ENCODE data around the gene PCDHB14.
"Not testable (repeated sequence)": the region's sequence is repeated elsewhere in the genome, so short reads cannot be mapped to it uniquely, and the experiment has no call there.

PCDHB14 gene

DNA sequence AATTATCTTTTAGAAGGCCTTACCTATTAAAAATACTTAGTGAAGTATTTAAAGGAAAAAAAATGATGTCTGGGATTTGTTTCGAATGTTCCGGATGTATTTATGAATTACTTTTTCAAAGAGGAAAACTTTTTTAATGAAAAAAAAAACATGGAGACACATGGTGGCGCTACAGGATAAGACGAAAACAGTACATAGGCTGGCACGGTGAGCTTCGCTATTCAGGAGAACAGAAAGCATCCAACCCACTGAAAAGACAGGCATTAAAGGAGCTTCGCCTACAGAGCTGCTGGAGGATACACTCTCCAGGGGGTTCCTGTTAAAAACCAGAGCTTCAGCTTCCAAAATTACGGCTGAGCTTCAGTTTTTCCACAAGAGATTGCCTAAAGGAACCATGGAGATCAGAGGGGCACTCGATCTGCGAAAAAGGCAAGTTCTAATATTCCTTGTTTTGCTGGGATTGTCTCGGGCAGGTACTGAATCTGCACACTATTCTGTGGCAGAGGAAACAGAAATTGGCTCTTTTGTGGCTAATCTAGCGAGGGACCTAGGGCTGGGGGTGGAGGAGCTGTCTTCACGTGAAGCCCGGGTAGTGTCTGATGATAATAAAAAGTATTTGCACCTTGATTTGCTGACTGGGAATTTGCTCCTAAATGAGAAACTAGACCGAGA is at the start of gene PCDHB14:
Gene PCDHB14 (plus strand): TSS at position 232 of the 672 bp plus-strand sequence. CDS start 163 bp downstream, at position 395.
- DNase-seq, result peak; percentile 31

DNA sequence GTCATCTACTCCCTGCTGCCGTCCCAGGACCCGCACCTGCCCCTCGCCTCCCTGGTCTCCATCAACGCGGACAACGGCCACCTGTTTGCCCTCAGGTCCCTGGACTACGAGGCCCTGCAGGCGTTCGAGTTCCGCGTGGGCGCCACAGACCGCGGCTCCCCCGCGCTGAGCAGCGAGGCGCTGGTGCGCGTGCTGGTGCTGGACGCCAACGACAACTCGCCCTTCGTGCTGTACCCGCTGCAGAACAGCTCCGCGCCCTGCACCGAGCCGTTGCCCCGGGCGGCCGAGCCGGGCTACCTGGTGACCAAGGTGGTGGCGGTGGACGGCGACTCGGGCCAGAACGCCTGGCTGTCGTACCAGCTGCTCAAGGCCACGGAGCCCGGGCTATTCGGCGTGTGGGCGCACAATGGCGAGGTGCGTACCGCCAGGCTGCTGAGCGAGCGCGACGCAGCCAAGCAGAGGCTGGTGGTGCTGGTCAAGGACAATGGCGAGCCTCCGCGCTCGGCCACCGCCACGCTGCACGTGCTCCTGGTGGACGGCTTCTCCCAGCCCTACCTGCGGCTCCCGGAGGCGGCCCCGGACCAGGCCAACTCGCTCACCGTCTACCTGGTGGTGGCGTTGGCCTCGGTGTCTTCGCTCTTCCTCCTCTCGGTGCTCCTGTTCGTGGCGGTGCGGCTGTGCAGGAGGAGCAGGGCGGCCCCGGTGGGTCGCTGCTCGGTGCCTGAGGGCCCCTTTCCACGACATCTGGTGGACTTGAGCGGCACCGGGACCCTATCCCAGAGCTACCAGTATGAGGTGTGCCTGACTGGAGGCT is 48.6 kb upstream of the PCDHB14 start:
- DNase-seq, result not testable (repeated sequence)

DNA sequence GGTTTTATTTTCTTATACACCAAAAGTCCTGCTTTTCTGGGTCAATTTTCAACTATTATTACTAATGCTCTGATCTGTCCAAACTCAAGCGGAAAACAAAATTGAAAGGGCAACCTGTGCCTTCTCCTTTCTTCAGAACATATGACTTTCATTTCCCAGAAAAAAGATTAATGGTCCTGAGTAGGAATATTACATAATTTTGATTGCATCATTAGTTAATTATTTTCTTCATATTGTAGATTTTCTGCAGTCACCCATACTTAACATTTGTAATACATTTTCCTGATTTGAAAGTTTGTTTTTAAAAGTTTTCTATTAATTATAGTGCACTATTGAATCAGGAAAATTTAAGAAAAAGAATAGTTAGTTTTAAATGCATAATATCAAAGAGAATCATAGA is 47.2 kb upstream of the PCDHB14 start:
- no peak for DNase-seq

DNA sequence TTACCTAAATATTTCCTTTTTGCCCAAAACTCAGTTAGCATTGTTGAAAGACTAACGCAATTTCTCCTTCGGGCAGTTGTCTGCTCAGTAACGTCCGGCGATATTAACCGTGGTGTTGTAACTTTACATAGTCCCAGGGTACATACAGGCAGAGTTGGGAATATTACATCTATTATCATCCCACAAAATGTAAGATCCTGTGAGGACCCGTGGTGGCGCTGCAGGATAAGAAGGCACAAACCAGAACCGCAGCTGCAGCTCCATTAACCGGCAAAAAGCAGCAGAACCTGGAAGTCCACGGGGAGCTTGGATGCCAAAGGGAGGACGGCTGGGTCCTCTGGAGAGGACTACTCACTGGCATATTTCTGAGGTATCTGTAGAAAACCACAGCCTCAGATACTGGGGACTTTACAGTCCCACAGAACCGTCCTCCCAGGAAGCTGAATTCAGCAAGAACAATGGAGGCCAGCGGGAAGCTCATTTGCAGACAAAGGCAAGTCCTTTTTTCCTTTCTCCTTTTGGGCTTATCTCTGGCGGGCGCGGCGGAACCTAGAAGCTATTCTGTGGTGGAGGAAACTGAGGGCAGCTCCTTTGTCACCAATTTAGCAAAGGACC is 45.5 kb upstream of the PCDHB14 start, which contains the start of gene PCDHB8:
Gene PCDHB8 (plus strand): TSS at position 214 of the 615 bp plus-strand sequence. CDS start 245 bp downstream, at position 459.
- DNase-seq, result peak; percentile 18

DNA sequence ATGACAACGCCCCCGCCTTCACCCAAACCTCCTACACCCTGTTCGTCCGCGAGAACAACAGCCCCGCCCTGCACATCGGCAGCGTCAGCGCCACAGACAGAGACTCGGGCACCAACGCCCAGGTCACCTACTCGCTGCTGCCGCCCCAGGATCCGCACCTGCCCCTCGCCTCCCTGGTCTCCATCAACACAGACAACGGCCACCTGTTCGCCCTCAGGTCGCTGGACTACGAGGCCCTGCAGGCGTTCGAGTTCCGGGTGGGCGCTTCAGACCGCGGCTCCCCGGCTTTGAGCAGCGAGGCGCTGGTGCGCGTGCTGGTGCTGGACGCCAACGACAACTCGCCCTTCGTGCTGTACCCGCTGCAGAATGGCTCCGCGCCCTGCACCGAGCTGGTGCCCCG is 43.8 kb upstream of the PCDHB14 start:
- not testable (repeated sequence) for DNase-seq

DNA sequence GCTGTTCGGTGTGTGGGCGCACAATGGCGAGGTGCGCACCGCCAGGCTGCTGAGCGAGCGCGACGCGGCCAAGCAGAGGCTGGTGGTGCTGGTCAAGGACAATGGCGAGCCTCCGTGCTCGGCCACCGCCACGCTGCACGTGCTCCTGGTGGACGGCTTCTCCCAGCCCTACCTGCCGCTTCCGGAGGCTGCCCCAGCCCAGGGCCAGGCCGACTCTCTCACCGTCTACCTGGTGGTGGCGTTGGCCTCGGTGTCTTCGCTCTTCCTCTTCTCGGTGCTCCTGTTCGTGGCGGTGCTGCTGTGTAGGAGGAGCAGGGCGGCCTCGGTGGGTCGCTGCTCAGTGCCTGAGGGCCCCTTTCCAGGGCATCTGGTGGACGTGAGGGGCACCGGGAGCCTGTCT is 43.3 kb upstream of the PCDHB14 start:
- DNase-seq, result not testable (repeated sequence)

DNA sequence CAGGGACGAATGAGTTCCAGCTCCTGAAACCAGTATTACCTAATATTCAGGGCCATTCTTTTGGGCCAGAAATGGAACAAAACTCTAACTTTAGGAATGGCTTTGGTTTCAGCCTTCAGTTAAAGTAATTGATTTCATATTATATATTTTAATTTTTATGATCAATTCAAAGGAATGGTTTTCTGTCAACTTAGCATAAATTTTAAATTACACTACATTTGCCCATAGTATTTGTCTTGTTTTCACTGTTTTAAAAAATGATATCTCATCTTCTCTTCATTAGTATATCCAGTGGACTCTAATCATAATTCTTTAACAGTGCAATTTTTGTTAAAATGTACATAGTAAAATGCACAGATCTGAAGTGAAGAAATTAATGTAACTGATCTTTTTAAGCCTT is 42.8 kb upstream of the PCDHB14 start:
- no peak for DNase-seq

DNA sequence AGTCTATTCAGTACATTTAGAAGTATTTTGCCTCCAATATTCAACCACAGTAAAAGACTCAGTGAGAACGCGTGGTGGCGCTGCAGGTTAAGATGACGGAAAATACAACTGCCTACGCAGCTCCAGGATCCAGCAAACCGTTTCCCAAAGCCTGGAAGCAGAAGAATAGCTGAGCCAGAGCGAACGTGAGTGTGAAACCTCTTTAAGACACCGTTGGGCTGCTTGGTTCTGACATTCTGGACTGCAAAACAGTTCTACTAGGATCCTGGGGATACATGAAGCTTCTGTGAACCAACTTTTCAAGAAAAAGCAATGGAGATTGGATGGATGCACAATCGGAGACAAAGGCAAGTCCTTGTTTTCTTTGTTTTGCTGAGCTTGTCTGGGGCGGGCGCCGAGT is 40.9 kb upstream of the PCDHB14 start, which contains the start of gene PCDHB16:
Gene PCDHB16 (plus strand): TSS at position 140 of the 400 bp plus-strand sequence. CDS start 173 bp downstream, at position 313.
- peak; percentile 54 for DNase-seq

DNA sequence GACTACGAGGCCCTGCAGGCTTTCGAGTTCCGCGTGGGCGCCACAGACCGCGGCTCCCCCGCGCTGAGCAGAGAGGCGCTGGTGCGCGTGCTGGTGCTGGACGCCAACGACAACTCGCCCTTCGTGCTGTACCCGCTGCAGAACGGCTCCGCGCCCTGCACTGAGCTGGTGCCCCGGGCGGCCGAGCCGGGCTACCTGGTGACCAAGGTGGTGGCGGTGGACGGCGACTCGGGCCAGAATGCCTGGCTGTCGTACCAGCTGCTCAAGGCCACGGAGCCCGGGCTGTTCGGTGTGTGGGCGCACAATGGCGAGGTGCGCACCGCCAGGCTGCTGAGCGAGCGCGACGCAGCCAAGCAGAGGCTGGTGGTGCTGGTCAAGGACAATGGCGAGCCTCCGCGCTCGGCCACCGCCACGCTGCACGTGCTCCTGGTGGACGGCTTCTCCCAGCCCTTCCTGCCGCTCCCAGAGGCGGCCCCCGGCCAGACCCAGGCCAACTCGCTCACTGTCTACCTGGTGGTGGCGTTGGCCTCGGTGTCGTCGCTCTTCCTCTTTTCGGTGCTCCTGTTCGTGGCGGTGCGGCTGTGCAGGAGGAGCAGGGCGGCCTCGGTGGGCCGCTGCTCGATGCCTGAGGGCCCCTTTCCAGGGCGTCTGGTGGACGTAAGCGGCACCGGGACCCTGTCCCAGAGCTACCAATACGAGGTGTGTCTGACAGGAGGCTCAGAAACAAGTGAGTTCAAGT is 38.9 kb upstream of the PCDHB14 start:
- DNase-seq, result not testable (repeated sequence)

DNA sequence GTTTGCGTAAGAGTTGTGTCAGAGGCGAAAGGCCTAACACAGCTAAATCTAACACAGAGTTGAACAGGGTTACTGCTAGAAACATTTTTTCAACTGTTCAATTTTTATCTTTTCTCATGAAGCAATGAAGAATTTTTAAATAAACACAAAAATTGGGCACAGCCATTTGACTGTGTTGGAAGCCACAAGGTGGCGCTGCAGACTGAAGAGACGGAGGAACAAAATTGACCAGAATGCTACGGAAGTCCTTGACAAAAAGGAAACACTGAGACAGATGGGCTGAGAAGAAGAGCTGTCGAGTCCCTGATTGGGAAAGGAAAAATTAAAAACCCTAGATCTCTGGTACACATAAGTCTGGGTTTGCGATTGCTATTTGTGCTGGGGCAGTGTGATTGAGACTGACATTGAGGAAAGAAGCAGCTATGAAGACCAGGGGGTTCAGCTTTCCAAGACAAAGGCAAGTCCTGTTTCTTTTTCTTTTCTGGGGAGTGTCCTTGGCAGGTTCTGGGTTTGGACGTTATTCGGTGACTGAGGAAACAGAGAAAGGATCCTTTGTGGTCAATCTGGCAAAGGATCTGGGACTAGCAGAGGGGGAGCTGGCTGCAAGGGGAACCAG is 36.1 kb upstream of the PCDHB14 start, which contains the start of gene PCDHB9:
Gene PCDHB9 (plus strand): TSS at position 265 of the 616 bp plus-strand sequence. CDS start 158 bp downstream, at position 423.
- DNase-seq, result peak; percentile 15

DNA sequence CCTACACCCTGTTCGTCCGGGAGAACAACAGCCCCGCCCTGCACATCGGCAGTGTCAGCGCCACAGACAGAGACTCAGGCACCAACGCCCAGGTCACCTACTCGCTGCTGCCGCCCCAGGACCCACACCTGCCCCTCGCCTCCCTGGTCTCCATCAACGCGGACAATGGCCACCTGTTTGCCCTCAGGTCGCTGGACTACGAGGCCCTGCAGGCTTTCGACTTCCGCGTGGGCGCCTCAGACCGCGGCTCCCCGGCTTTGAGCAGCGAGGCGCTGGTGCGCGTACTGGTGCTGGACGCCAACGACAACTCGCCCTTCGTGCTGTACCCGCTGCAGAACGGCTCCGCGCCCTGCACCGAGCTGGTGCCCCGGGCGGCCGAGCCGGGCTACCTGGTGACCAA is 34.5 kb upstream of the PCDHB14 start:
- DNase-seq, result not testable (repeated sequence)

DNA sequence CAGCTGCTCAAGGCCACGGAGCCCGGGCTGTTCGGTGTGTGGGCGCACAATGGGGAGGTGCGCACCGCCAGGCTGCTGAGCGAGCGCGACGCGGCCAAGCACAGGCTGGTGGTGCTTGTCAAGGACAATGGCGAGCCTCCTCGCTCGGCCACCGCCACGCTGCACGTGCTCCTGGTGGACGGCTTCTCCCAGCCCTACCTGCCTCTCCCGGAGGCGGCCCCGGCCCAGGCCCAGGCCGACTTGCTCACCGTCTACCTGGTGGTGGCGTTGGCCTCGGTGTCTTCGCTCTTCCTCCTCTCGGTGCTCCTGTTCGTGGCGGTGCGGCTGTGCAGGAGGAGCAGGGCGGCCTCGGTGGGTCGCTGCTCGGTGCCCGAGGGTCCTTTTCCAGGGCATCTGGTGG is 34.0 kb upstream of the PCDHB14 start:
- not testable (repeated sequence) for DNase-seq

DNA sequence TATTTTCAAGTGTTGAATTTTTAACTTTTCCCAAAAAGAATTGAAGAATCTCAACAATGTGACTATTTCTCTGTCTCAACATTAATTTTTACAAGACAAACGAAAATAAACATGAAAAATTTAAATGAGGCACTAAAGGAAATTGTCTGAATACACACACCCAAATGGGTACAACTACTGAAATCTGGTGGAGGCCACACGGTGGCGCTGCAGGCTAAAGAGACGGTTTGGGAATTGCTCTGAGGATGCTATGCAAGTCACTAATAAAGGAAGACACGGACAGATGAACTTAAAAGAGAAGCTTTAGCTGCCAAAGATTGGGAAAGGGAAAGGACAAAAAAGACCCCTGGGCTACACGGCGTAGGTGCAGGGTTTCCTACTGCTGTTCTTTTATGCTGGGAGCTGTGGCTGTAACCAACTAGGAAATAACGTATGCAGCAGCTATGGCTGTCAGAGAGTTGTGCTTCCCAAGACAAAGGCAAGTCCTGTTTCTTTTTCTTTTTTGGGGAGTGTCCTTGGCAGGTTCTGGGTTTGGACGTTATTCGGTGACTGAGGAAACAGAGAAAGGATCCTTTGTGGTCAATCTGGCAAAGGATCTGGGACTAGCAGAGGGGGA is 30.9 kb upstream of the PCDHB14 start, which contains the start of gene PCDHB10:
Gene PCDHB10 (plus strand): TSS at position 244 of the 616 bp plus-strand sequence. CDS start 200 bp downstream, at position 444.
- DNase-seq, result no peak

DNA sequence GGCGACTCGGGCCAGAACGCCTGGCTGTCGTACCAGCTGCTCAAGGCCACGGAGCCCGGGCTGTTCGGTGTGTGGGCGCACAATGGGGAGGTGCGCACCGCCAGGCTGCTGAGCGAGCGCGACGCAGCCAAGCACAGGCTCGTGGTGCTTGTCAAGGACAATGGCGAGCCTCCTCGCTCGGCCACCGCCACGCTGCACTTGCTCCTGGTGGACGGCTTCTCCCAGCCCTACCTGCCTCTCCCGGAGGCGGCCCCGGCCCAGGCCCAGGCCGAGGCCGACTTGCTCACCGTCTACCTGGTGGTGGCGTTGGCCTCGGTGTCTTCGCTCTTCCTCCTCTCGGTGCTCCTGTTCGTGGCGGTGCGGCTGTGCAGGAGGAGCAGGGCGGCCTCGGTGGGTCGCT is 28.8 kb upstream of the PCDHB14 start:
- DNase-seq, result not testable (repeated sequence)

DNA sequence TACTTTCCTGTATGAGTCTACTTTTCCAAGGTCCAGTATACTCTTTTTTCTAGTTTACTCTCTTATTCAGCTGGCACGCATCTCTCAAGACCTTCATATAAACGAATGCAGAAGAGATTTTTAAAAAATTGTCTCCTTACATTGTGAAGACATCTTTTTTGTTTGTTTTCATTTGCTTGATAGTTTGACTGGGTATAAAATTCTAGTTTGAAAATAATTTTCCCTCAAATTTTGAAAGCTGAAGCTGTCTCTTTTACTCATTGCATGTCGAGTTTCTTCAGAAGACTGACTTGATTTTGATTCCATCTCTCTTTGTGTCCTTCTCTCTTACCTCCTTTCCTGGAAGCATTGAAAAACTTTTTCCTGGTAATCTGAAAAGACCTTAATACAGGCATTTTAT is 26.8 kb upstream of the PCDHB14 start:
- no peak for DNase-seq

DNA sequence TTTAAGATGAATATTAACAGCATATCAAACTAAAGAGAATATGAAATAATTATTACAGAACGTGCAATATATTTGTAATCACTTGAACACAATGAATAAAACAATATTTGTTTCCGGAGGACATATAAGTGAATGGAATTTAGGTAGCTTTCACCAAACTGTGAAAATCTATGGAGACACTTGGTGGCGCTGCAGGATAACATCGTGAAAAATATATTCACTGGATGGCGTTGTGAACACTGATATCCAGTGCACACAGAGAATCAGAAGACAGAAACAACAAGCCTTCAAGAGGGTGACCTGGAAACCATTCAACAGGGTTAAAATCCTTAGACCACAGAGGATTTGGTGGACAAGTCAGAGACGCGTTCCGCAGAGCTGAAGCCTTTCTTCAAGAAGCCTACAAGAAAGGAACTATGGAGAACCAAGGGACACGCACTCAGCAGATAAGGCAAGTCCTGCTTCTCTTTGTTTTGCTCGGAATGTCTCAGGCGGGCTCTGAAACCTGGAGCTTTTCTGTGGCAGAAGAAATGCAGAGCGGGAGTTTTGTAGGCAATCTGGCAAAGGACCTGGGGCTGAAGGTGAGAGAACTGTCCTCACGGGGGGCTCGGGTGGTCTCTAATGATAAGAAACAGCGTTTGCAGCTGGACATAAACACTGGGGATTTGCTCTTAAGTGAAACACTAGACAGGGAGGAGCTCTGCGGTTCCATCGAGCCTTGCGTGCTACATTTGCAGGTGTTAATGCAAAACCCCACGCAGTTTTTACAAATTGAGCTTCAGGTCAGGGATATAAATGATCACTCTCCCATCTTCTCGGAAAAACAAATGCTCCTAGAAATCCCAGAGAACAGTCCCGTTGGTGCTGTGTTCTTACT is 23.5 kb upstream of the PCDHB14 start, which contains the start of gene PCDHB11:
Gene PCDHB11 (plus strand): TSS at position 269 of the 877 bp plus-strand sequence. CDS start 148 bp downstream, at position 417.
- DNase-seq, result peak; percentile 31

DNA sequence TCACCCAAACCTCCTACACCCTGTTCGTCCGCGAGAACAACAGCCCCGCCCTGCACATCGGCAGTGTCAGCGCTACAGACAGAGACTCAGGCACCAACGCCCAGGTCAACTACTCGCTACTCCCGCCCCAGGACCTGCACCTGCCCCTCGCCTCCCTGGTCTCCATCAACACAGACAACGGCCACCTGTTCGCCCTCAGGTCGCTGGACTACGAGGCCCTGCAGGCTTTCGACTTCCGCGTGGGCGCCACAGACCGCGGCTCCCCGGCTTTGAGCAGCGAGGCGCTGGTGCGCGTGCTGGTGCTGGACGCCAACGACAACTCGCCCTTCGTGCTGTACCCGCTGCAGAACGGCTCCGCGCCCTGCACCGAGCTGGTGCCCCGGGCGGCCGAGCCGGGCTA is 22.0 kb upstream of the PCDHB14 start:
- not testable (repeated sequence) for DNase-seq

DNA sequence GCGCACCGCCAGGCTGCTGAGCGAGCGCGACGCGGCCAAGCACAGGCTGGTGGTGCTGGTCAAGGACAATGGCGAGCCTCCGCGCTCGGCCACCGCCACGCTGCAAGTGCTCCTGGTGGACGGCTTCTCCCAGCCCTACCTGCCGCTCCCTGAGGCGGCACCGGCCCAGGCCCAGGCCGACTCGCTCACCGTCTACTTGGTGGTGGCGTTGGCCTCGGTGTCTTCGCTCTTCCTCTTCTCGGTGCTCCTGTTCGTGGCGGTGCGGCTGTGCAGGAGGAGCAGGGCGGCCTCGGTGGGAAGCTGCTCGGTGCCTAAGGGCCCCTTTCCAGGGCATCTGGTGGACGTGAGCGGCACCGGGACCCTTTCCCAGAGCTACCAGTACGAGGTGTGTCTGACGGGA is 21.5 kb upstream of the PCDHB14 start:
- DNase-seq, result not testable (repeated sequence)

DNA sequence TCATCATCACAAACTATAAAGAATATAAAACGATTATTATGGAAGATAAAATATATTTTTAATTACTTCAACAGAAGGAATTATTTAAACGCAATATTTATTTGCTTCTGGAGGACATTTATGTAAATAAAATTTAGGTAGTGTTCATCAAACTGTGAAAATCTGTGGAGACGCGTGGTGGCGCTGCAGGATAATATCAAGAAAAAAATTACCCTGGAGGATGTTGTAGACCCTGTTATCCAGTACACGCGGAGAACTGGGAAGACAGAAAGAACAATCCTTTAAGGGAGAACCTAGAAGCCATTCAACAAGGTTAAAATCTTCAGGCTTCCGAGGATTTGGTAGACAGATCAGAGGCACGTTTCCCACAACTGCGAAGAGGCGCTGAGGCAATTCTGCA is 14.7 kb upstream of the PCDHB14 start, which contains the start of gene PCDHB12:
Gene PCDHB12 (plus strand): TSS at position 242 of the 400 bp plus-strand sequence. CDS start 189 bp downstream, outside the sequence.
- DNase-seq, result peak; percentile 5

DNA sequence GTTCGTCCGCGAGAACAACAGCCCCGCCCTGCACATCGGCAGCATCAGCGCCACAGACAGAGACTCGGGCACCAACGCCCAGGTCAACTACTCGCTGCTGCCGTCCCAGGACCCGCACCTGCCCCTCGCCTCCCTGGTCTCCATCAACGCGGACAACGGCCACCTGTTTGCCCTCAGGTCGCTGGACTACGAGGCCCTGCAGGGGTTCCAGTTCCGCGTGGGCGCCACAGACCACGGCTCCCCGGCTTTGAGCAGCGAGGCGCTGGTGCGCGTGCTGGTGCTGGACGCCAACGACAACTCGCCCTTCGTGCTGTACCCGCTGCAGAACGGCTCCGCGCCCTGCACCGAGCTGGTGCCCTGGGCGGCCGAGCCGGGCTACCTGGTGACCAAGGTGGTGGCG is 12.9 kb upstream of the PCDHB14 start:
- not testable (repeated sequence) for DNase-seq

All from NCI-H526 treated with DMSO at 0.1 percent for 48 hours (cell line).